SJSA1 (cell line): ENCODE results near the gene C14orf119. TPM values are rescaled to one million over a fixed set of nuclear protein-coding genes. Genes with fewer than 3 reads are reported as not detected.
A peak's percentile ranks its signal among the peaks of the same experiment; 100 is the strongest.

Source experiments
- DNase-seq, 2 experiments: peaks; one replicate each; pipeline ENCODE4 v3.0.0-alpha.2; 2015 to 2020; ENCODE audit warnings: low spot score in 2 of 2, low read depth in 1 of 2
- H3K27ac ChIP-seq: fragments of 250-450 bp; sonication (Bioruptor Pico); 2 replicates; pipeline ENCODE4 v1.5.1; 2020; ENCODE audit warnings: mild to moderate bottlenecking, moderate library complexity
- H3K27me3 ChIP-seq: fragments of 250-450 bp; sonication (Bioruptor Pico); replicated peaks from 2 replicates; pipeline ENCODE4 v1.5.1; 2020; ENCODE audit warnings: mild to moderate bottlenecking, moderate library complexity
- H3K36me3 ChIP-seq: fragments of 250-450 bp; sonication (Bioruptor Pico); 2 replicates; pipeline ENCODE4 v1.5.1; 2020; ENCODE audit warnings: mild to moderate bottlenecking
- H3K4me1 ChIP-seq: fragments of 250-450 bp; sonication (Bioruptor Pico); replicated peaks from 2 replicates; pipeline ENCODE4 v1.6.1; 2021; ENCODE audit warnings: mild to moderate bottlenecking
- H3K4me3 ChIP-seq: fragments of 250-450 bp; sonication (Bioruptor Pico); 2 replicates; pipeline ENCODE4 v1.5.1; 2020; ENCODE audit warnings: mild to moderate bottlenecking
- H3K9me3 ChIP-seq: fragments of 250-450 bp; sonication (Bioruptor Pico); replicated peaks from 2 replicates; pipeline ENCODE4 v1.5.1; 2020; ENCODE audit warnings: mild to moderate bottlenecking
- total RNA-seq: library from RNA; depleted of rRNA; stranded (reverse); fragments of >200 nt; shearing (Covaris generic); gene quantifications from 2 replicates; pipeline ENCODE4 v1.2.3, GENCODE V29; 2014

Gene C14orf119
- total RNA-seq, 1 experiment from 2014 or later: 33.1 TPM

GRCh38 chr14:23089498-23090253, 5.6 kb upstream of the C14orf119 start:
- DNase-seq: no peak
- Histone ChIP-seq H3K4me1 (no peaks in the 10 kb centered on the region), H3K27ac (no peak overlapping the region), H3K9me3 (no peaks in the 10 kb centered on the region), H3K4me3 (no peak overlapping the region), H3K36me3 (peaks cover 83% of the 10 kb centered on the region), H3K27me3 (no peaks in the 10 kb centered on the region)

- Histone ChIP-seq H3K4me3 (no peak overlapping the region), H3K4me1 (no peaks in the 10 kb centered on the region), H3K36me3 (peaks cover 83% of the 10 kb centered on the region), H3K9me3 (no peaks in the 10 kb centered on the region), H3K27me3 (no peaks in the 10 kb centered on the region), H3K27ac (no peak overlapping the region)
- no peak for DNase-seq
Observed at GRCh38 chr14:23090254-23090636, 5.1 kb upstream of the C14orf119 start.

GRCh38 chr14:23091294-23092225, 3.7 kb upstream of the C14orf119 start:
- no peak for DNase-seq
- H3K4me3 ChIP-seq: no peak overlapping the region
- H3K27me3 ChIP-seq: no peaks in the 10 kb centered on the region
- 0 out of 2 replicates have a peak, but pooled peaks cover under 1% of the 10 kb centered on the region for H3K4me1 ChIP-seq
- no peaks in the 10 kb centered on the region for H3K9me3 ChIP-seq
- H3K27ac ChIP-seq: no peak overlapping the region
- H3K36me3 ChIP-seq: peaks cover 73% of the 10 kb centered on the region

GRCh38 chr14:23093104-23093503, 2.2 kb upstream of the C14orf119 start:
- Histone ChIP-seq H3K36me3 (peaks cover 73% of the 10 kb centered on the region), H3K27ac (no peak overlapping the region), H3K4me3 (no peak overlapping the region), H3K27me3 (no peaks in the 10 kb centered on the region), H3K4me1 (0 out of 2 replicates have a peak, but pooled peaks cover 4% of the 10 kb centered on the region), H3K9me3 (no peaks in the 10 kb centered on the region)
- no peak for DNase-seq

- H3K4me1 ChIP-seq: 0 out of 2 replicates have a peak, but pooled peaks cover 4% of the 10 kb centered on the region
- no peaks in the 10 kb centered on the region for H3K9me3 ChIP-seq
- DNase-seq: no peak
- peaks cover 73% of the 10 kb centered on the region for H3K36me3 ChIP-seq
- H3K27me3 ChIP-seq: no peaks in the 10 kb centered on the region
- no peak overlapping the region for H3K4me3 ChIP-seq
- no peak overlapping the region for H3K27ac ChIP-seq
Observed at GRCh38 chr14:23093526-23093925, 1.8 kb upstream of the C14orf119 start.

- peak overlapping the region; percentile 82 for H3K4me3 ChIP-seq
- no peaks in the 10 kb centered on the region for H3K27me3 ChIP-seq
- H3K36me3 ChIP-seq: peaks cover 73% of the 10 kb centered on the region
- no peak for DNase-seq
- 0 out of 2 replicates have a peak, but pooled peaks cover 4% of the 10 kb centered on the region for H3K4me1 ChIP-seq
- no peak overlapping the region for H3K27ac ChIP-seq
- H3K9me3 ChIP-seq: no peaks in the 10 kb centered on the region
Observed at GRCh38 chr14:23093991-23094665, 1.2 kb upstream of the C14orf119 start.

GRCh38 chr14:23094666-23095195, 574 bp upstream of the C14orf119 start, which contains the start of gene ACIN1:
TSS of gene ACIN1 (minus strand) at chr14:23095136. CDS start at chr14:23095112, 24 bp downstream.
- peak; percentile 78 to 96 for DNase-seq
- no peaks in the 10 kb centered on the region for H3K9me3 ChIP-seq
- H3K4me3 ChIP-seq: peak within 1 kb of the TSS; percentile 82
- peaks cover 71% of the 10 kb centered on the region for H3K36me3 ChIP-seq
- peak within 1 kb of the TSS; percentile 84 for H3K27ac ChIP-seq
- H3K4me1 ChIP-seq: 0 out of 2 replicates have a peak, but pooled peaks cover 4% of the 10 kb centered on the region
- H3K27me3 ChIP-seq: no peaks in the 10 kb centered on the region

- DNase-seq: no peak
- Histone ChIP-seq H3K4me3 (no peak overlapping the region), H3K9me3 (no peaks in the 10 kb centered on the region), H3K36me3 (peaks cover 45% of the 10 kb centered on the region), H3K27me3 (no peaks in the 10 kb centered on the region), H3K4me1 (0 out of 2 replicates have a peak, but pooled peaks cover 4% of the 10 kb centered on the region), H3K27ac (no peak overlapping the region)
Observed at GRCh38 chr14:23097786-23098185, 2.5 kb downstream of the C14orf119 start.

- DNase-seq: no peak
- Histone ChIP-seq H3K9me3 (no peaks in the 10 kb centered on the region), H3K36me3 (peaks cover 37% of the 10 kb centered on the region), H3K27me3 (no peaks in the 10 kb centered on the region), H3K4me3 (no peak overlapping the region), H3K4me1 (0 out of 2 replicates have a peak, but pooled peaks cover 4% of the 10 kb centered on the region), H3K27ac (no peak overlapping the region)
Observed at GRCh38 chr14:23099212-23099861, 4.0 kb downstream of the C14orf119 start.

GRCh38 chr14:23101213-23101970, 6.1 kb downstream of the C14orf119 start:
- Histone ChIP-seq H3K4me1 (0 out of 2 replicates have a peak, but pooled peaks cover 4% of the 10 kb centered on the region), H3K36me3 (peaks cover 29% of the 10 kb centered on the region), H3K27ac (no peak overlapping the region), H3K4me3 (no peak overlapping the region), H3K9me3 (no peaks in the 10 kb centered on the region), H3K27me3 (no peaks in the 10 kb centered on the region)
- DNase-seq: no peak

- Histone ChIP-seq H3K27me3 (no peaks in the 10 kb centered on the region), H3K36me3 (peaks cover 24% of the 10 kb centered on the region), H3K4me3 (no peak overlapping the region), H3K9me3 (no peaks in the 10 kb centered on the region), H3K4me1 (no peaks in the 10 kb centered on the region), H3K27ac (no peak overlapping the region)
- no peak for DNase-seq
Observed at GRCh38 chr14:23101986-23102625, 6.8 kb downstream of the C14orf119 start.

- DNase-seq: no peak
- Histone ChIP-seq H3K4me1 (no peaks in the 10 kb centered on the region), H3K9me3 (no peaks in the 10 kb centered on the region), H3K27me3 (no peaks in the 10 kb centered on the region), H3K27ac (no peak overlapping the region), H3K4me3 (no peak overlapping the region), H3K36me3 (peaks cover 17% of the 10 kb centered on the region)
Observed at GRCh38 chr14:23102801-23103200, 7.5 kb downstream of the C14orf119 start.
